ENCODE data around the gene KCTD16. TPM values are rescaled to one million over a fixed set of nuclear protein-coding genes. Genes with fewer than 3 reads are reported as not detected.

The KCTD16 gene
- total RNA-seq, 1 donor from 2014 or later, result 4.8 TPM

DNA sequence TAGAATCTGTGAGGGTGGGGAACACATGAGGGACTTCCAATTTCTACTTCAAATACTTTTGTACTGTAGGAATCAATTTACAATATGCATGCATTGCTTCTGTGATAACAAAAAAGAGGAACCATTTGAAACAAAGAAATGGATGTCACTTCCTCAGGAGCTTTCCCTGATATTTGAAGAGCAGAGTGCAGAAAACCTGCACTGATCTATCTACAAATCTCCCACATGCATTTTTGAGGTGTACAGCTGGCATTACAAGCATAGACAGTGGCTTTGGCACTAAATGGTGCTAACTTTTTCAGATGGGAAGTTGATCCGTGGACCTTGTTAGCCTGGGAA, 27.9 kb upstream of the KCTD16 start:
- no peak overlapping the region for H3K4me3 Mint-ChIP-seq
- H3K4me1 Mint-ChIP-seq, result peaks cover 29% of the 10 kb centered on the region
- H3K36me3 Mint-ChIP-seq, result no peaks in the 10 kb centered on the region
- TF ChIP-seq, protein P1, sequence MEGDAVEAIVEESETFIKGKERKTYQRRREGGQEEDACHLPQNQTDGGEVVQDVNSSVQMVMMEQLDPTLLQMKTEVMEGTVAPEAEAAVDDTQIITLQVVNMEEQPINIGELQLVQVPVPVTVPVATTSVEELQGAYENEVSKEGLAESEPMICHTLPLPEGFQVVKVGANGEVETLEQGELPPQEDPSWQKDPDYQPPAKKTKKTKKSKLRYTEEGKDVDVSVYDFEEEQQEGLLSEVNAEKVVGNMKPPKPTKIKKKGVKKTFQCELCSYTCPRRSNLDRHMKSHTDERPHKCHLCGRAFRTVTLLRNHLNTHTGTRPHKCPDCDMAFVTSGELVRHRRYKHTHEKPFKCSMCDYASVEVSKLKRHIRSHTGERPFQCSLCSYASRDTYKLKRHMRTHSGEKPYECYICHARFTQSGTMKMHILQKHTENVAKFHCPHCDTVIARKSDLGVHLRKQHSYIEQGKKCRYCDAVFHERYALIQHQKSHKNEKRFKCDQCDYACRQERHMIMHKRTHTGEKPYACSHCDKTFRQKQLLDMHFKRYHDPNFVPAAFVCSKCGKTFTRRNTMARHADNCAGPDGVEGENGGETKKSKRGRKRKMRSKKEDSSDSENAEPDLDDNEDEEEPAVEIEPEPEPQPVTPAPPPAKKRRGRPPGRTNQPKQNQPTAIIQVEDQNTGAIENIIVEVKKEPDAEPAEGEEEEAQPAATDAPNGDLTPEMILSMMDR (IDR thresholded peaks at IDR 0.05; ENCODE audit: unreplicated experiment), result no peak
- DNase-seq (ENCODE audit: low spot score in 2 of 2, unreplicated experiment in 2 of 2), result no peak
- no peak overlapping the region for H3K27ac Mint-ChIP-seq
- no peaks in the 10 kb centered on the region for H3K9me3 Mint-ChIP-seq
- peaks cover 7% of the 10 kb centered on the region for H3K27me3 Mint-ChIP-seq (ENCODE audit: low read depth)

DNA sequence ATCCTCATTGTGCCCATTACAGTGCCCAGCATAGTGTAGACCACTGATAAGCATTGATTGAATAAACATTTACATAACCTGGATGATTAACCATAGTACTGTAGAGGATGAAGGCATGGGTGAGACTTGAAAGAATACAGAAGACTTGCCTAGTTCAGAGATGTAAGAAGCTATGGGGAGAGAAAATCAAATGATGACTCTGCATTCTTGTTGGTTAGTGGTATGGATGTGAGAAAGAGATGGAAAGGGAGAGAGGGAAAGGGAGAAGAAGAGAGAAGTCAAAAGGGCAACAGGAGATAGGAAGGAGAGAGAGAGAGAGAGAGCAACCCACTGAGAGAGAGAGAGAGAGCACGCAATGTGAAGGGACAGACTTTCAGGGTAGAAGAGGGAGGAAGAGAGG, 27.0 kb upstream of the KCTD16 start:
- no peaks in the 10 kb centered on the region for H3K9me3 Mint-ChIP-seq

DNA sequence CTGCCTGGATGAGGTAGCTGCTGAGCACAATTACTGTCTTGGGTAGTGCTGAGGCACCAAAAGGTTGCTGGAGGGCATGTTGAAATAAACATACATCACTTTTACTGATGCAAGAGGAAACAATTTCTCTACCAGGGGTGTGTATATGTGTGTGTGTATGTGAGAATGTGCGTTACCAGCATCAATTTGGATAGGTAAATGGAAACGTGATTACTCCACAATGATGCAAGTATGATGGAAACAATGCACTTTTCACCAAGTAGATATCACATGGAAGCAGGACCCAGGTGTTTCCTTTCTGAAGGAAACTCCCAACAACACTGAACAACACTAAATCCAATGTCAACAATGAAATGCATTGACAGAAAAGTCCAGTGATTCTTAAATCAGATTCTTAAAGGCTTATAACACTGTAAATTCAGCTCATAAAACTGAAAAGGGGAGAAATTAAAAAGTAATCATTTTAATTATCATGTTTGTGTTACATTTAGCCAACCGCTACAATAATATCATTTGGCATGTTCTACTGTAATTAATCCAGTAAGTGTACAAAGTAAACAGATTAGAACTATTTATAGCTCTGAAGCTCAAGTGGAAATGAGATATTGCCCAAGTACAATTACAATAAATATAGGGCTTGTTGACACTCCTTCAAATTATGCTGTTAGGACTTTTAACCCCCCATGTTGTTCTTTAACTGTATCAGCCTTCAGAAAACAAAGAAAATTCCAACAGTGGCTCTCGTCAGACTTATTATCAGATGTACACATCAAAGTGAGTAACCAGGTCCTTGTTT, 25.5 kb upstream of the KCTD16 start:
- H3K9me3 Mint-ChIP-seq, result no peaks in the 10 kb centered on the region
- H3K4me1 Mint-ChIP-seq, result peaks cover 18% of the 10 kb centered on the region
- no peaks in the 10 kb centered on the region for H3K36me3 Mint-ChIP-seq
- H3K4me3 Mint-ChIP-seq, result no peak overlapping the region
- TF ChIP-seq, protein P1 (IDR thresholded peaks at IDR 0.05; ENCODE audit: unreplicated experiment), result no peak
- no peak for DNase-seq (ENCODE audit: low spot score in 2 of 2, unreplicated experiment in 2 of 2)
- peaks cover 7% of the 10 kb centered on the region for H3K27me3 Mint-ChIP-seq (ENCODE audit: low read depth)
- H3K27ac Mint-ChIP-seq, result no peak overlapping the region

More for the DNA sequence above, 27.0 kb upstream of the KCTD16 start:
- Mint-ChIP-seq H3K4me3 (no peak overlapping the region), H3K27ac (no peak overlapping the region), H3K27me3 (ENCODE audit: low read depth) (peaks cover 7% of the 10 kb centered on the region), H3K4me1 (peaks cover 29% of the 10 kb centered on the region), H3K36me3 (no peaks in the 10 kb centered on the region)
- no peak for DNase-seq (ENCODE audit: low spot score in 2 of 2, unreplicated experiment in 2 of 2)
- TF ChIP-seq, protein P1 (IDR thresholded peaks at IDR 0.05; ENCODE audit: unreplicated experiment), result no peak

DNA sequence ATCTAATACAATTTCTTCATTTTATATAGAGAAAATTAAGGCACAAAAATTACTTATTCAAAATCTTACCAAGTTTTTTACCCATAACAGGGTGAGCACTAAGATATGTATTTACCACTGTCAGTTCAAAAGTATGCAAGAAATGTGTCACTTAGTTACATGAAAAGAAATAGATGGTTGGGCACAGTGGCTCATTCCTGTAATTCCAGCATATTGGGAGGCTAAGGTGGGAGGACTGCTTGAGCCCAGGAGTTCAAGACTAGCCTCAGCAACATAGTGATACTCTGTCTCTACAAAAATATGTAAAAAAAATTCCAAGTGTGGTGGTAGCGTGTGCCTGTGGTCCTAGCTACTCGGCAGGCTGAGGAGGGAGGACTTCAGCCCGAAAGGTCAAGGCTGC, 19.6 kb upstream of the KCTD16 start:
- Mint-ChIP-seq H3K27me3 (ENCODE audit: low read depth) (no peaks in the 10 kb centered on the region), H3K9me3 (no peaks in the 10 kb centered on the region), H3K4me3 (no peak overlapping the region), H3K36me3 (no peaks in the 10 kb centered on the region), H3K4me1 (peaks cover 2% of the 10 kb centered on the region), H3K27ac (no peak overlapping the region)
- TF ChIP-seq, protein P1 (IDR thresholded peaks at IDR 0.05; ENCODE audit: unreplicated experiment), result no peak
- no peak for DNase-seq (ENCODE audit: low spot score in 2 of 2, unreplicated experiment in 2 of 2)

DNA sequence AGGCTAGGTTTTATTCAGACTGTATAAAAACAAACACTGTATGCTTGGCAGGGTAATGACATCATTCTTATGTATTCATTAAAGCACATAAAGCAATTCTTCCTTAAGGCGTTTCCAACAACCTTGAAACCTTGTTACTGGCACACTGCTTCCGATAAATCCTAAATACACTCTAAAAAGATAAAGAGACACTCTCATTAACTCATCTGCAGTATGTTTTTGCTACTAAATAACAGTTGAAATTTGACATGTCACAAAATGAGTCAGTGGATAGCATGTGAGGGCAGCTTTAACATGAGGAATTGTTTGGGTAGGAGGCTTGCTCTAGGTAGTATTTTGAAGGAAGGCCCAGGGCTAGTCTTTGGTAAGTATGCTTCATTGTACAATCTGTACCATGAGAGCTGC, 13.9 kb upstream of the KCTD16 start:
- peaks cover 10% of the 10 kb centered on the region for H3K36me3 Mint-ChIP-seq
- no peak overlapping the region for H3K4me3 Mint-ChIP-seq
- no peak for DNase-seq (ENCODE audit: low spot score in 2 of 2, unreplicated experiment in 2 of 2)
- H3K9me3 Mint-ChIP-seq, result no peaks in the 10 kb centered on the region
- TF ChIP-seq, protein P1 (IDR thresholded peaks at IDR 0.05; ENCODE audit: unreplicated experiment), result no peak
- H3K27me3 Mint-ChIP-seq (ENCODE audit: low read depth), result no peaks in the 10 kb centered on the region
- H3K4me1 Mint-ChIP-seq, result no peaks in the 10 kb centered on the region
- no peak overlapping the region for H3K27ac Mint-ChIP-seq

All from mesothelial cell of epicardium (in vitro differentiated cells).